HCT116 (cell line): ENCODE results near the gene CMTM6. TPM values are rescaled to one million over a fixed set of nuclear protein-coding genes. Genes with fewer than 3 reads are reported as not detected.
"Not testable (repeated sequence)": the region's sequence is repeated elsewhere in the genome, so short reads cannot be mapped to it uniquely, and the experiment has no call there.

Experiments
- ATAC-seq: fragments of 200-7000 bp; cut with Tn5 transposase; 2 replicates; pipeline ENCODE4 v1.9.1; 2020; ENCODE audit warnings: mild to moderate bottlenecking, moderate library complexity
- BruUV-seq: library from RNA; stranded (reverse); fragments of 400-500 nt; replicated peaks from 2 replicates; lab custom pipeline; 2021; lab: Mats Ljungman, UMichigan
- CTCF ChIA-PET: fragments of 300-600 bp; sonication (Branson Sonifier 250); formaldehyde crosslinking; loops from one replicate; lab custom pipeline; 2021; ENCODE audit warnings: antibody characterized with exemption; lab: Charles Lee
- POLR2A ChIA-PET: fragments of 300-600, 350-600 bp; sonication (Branson Sonifier 250); formaldehyde crosslinking; loops from one replicate; lab custom pipeline; 2021; ENCODE audit warnings: antibody characterized with exemption; lab: Charles Lee
- RAD21 ChIA-PET, 2 experiments: fragments of 300-600 bp; sonication (Branson Sonifier 250); formaldehyde crosslinking; loops; one replicate each; lab custom pipeline; 2023; ENCODE audit warnings: low total read pairs in 2 of 2; ENCODE audit not compliant: uncharacterized antibody in 2 of 2, unreplicated experiment in 2 of 2, low non-redundant PET in 1 of 2; lab: Charles Lee
- DNase-seq: peaks from one replicate; pipeline ENCODE4 v3.0.0-alpha.2; 2010; ENCODE audit warnings: low read depth, low spot score
- H2AFZ ChIP-seq: fragments of 200-600 bp; shearing (Covaris generic), sonication (generic); 2 replicates; pipeline ENCODE4 v1.6.1; 2017; ENCODE audit warnings: low read depth, mixed run types, mixed read lengths, antibody characterized with exemption, low read length; ENCODE audit not compliant: poor library complexity, severe bottlenecking
- H3K27ac ChIP-seq: 2 replicates; pipeline ENCODE4 v1.5.1; 2012; ENCODE audit warnings: low read depth, low read length
- H3K27me3 ChIP-seq: fragments of 200-600 bp; sonication (generic); 2 replicates; pipeline ENCODE4 v1.6.1; 2016; ENCODE audit warnings: mixed run types, low read length, mixed read lengths; ENCODE audit not compliant: insufficient read depth
- H3K36me3 ChIP-seq, 2 experiments: fragments of 200-500 bp in 1 of 2; fragments of 200-600 bp in 1 of 2; sonication (Bioruptor generic) in 1 of 2; sonication (generic) in 1 of 2; 2 replicates each; pipeline versions ENCODE4 v1.5.1 to v1.6.1; 2014 to 2016; ENCODE audit warnings: low read length in 2 of 2, inconsistent platforms in 1 of 2, mixed read lengths in 1 of 2, mixed run types in 1 of 2; ENCODE audit not compliant: insufficient read depth in 2 of 2, control insufficient read depth in 1 of 2
- H3K4me1 ChIP-seq, 2 experiments: fragments of 200-600 bp in 1 of 2; sonication (generic) in 1 of 2; 2 replicates each; pipeline versions ENCODE4 v1.5.1 to v1.6.1; 2012 to 2017; ENCODE audit warnings: low read length in 2 of 2, inconsistent platforms in 1 of 2, mild to moderate bottlenecking in 1 of 2, mixed read lengths in 1 of 2, mixed run types in 1 of 2, moderate library complexity in 1 of 2; ENCODE audit not compliant: insufficient read depth in 2 of 2, control insufficient read depth in 1 of 2
- H3K4me2 ChIP-seq: fragments of 200-600 bp; sonication (generic); 2 replicates; pipeline ENCODE4 v1.6.1; 2017; ENCODE audit warnings: mixed run types, low read length, mixed read lengths
- H3K4me3 ChIP-seq, 2 experiments: fragments of 200-600 bp in 1 of 2; sonication (generic) in 1 of 2; replicated peaks in 1 of 2; 2 replicates each; pipeline ENCODE4 v1.5.1; 2011 to 2016; ENCODE audit warnings: low read length in 2 of 2, control low read depth in 1 of 2, low read depth in 1 of 2, mild to moderate bottlenecking in 1 of 2, mixed read lengths in 1 of 2, mixed run types in 1 of 2
- H3K79me2 ChIP-seq: fragments of 200-600 bp; sonication (generic); 2 replicates; pipeline ENCODE4 v1.6.1; 2017; ENCODE audit warnings: mild to moderate bottlenecking, mixed run types, low read length, moderate library complexity, mixed read lengths; ENCODE audit not compliant: insufficient read depth
- H3K9ac ChIP-seq: fragments of 200-600 bp; sonication (generic); 2 replicates; pipeline ENCODE4 v1.6.1; 2016; ENCODE audit warnings: low read length, mixed read lengths
- H3K9me2 ChIP-seq: fragments of 200-600 bp; sonication (generic), shearing (Covaris generic); 2 replicates; pipeline ENCODE4 v1.6.1; 2017; ENCODE audit warnings: mixed run types, mild to moderate bottlenecking, moderate library complexity; ENCODE audit not compliant: insufficient read depth
- H3K9me3 ChIP-seq, 2 experiments: fragments of 200-500 bp in 1 of 2; fragments of 200-600 bp in 1 of 2; sonication (Bioruptor generic) in 1 of 2; sonication (generic) in 1 of 2; 2 replicates each; pipeline ENCODE4 v1.6.1; 2014 to 2017; ENCODE audit warnings: low read length in 2 of 2, mixed read lengths in 2 of 2, inconsistent platforms in 1 of 2, low read depth in 1 of 2, mild to moderate bottlenecking in 1 of 2, mixed run types in 1 of 2, moderate library complexity in 1 of 2; ENCODE audit not compliant: control insufficient read depth in 1 of 2, insufficient read depth in 1 of 2
- H4K20me1 ChIP-seq: fragments of 200-600 bp; sonication (generic), shearing (Covaris generic); 2 replicates; pipeline ENCODE4 v1.6.1; 2017; ENCODE audit warnings: mixed run types, mild to moderate bottlenecking, moderate library complexity; ENCODE audit not compliant: insufficient read depth
- ATF3 ChIP-seq: IDR thresholded peaks from 2 replicates; pipeline ENCODE4 v1.6.1; 2012
- CBX3 ChIP-seq: IDR thresholded peaks from 2 replicates; pipeline ENCODE4 v1.6.1; 2012; ENCODE audit warnings: low read depth
- EZH2 ChIP-seq: fragments of 200-600 bp; sonication (generic); IDR thresholded peaks from 2 replicates; pipeline ENCODE4 v1.6.1; 2017; ENCODE audit warnings: antibody characterized with exemption, mixed run types
- EZH2phosphoT487 ChIP-seq: fragments of 200-600 bp; IDR thresholded peaks from 2 replicates; pipeline ENCODE4 v1.6.1; 2018; ENCODE audit warnings: antibody characterized with exemption, borderline replicate concordance
- FOSL1 ChIP-seq: IDR thresholded peaks from 2 replicates; pipeline ENCODE4 v1.6.1; 2012; ENCODE audit warnings: low read depth
- MAX ChIP-seq: IDR thresholded peaks from 2 replicates; pipeline ENCODE4 v1.6.1; 2012
- POLR2AphosphoS5 ChIP-seq: IDR thresholded peaks from 2 replicates; pipeline ENCODE4 v1.6.1; 2011; ENCODE audit warnings: mild to moderate bottlenecking, low read depth, low read length, moderate library complexity
- RAD21 ChIP-seq: IDR thresholded peaks from 2 replicates; pipeline ENCODE4 v1.6.1; 2012; ENCODE audit warnings: low read depth, mild to moderate bottlenecking
- REST ChIP-seq: IDR thresholded peaks from 2 replicates; pipeline ENCODE4 v1.6.1; 2012; ENCODE audit warnings: low read depth
- SP1 ChIP-seq: IDR thresholded peaks from 2 replicates; pipeline ENCODE4 v1.6.1; 2012; ENCODE audit warnings: low read depth
- YY1 ChIP-seq: IDR thresholded peaks from 2 replicates; pipeline ENCODE4 v1.6.1; 2011; ENCODE audit warnings: low read length, low read depth, moderate library complexity, mild to moderate bottlenecking; ENCODE audit not compliant: insufficient replicate concordance; ENCODE audit errors: extremely low read depth
- ZNF274 ChIP-seq: fragments of 200-500 bp; sonication (Bioruptor generic); IDR thresholded peaks from 2 replicates; pipeline ENCODE4 v1.6.1; 2014; ENCODE audit warnings: mild to moderate bottlenecking, low read depth, low read length, inconsistent platforms
- intact Hi-C: fragments of 100-400 bp; cut with micrococcal nuclease; formaldehyde crosslinking; loops from 2 replicates; pipeline ENCODE4 v1.10.0; 2022
- total RNA-seq: library from RNA; stranded (reverse); gene quantifications from one replicate; pipeline ENCODE4 v1.2.1, GENCODE V29; 2021; ENCODE audit not compliant: unreplicated experiment
- TF ChIP-seq, protein P1 (sequence below), 3 experiments: fragments of 200-600 bp in 1 of 3; sonication (generic) in 1 of 3; IDR thresholded peaks in 2 of 3; conservative IDR thresholded peaks in 1 of 3; 2 replicates each; pipeline ENCODE4 v1.5.1; 2012 to 2017; ENCODE audit warnings: low read depth in 2 of 3, low read length in 2 of 3, antibody characterized with exemption in 1 of 3, borderline replicate concordance in 1 of 3, control low read depth in 1 of 3, mild to moderate bottlenecking in 1 of 3, mixed read lengths in 1 of 3, mixed run types in 1 of 3, moderate library complexity in 1 of 3; ENCODE audit not compliant: insufficient read depth in 1 of 3

CMTM6 gene
- total RNA-seq, 1 experiment from 2014 or later = 41.1 TPM

DNA sequence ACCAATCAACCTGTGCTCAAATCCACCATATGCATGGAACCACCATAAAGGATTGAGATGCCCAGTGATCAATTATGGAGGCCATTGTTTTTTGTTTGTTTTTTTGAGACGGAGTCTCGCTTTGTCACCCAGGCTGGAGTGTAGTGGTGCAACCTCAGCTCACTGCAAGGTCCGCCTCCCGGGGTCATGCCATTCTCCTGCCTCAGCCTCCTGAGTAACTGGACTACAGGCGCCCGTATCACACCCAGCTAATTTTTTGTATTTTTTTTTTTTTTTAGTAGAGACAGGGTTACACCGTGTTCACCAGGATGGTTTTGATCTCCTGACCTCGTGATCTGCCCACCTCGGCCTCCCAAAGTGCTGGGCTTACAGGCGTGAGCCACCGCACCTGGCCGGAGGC is 30.5 kb downstream of the CMTM6 start:
- POLR2A ChIA-PET, H3K9me2 ChIP-seq, H3K9ac ChIP-seq, RAD21 ChIA-PET, H4K20me1 ChIP-seq, H3K4me2 ChIP-seq, CTCF ChIA-PET, H2AFZ ChIP-seq, H3K27me3 ChIP-seq, H3K27ac ChIP-seq, DNase-seq, ATAC-seq, H3K9me3 ChIP-seq, H3K4me3 ChIP-seq, BruUV-seq: not testable (repeated sequence)
- Histone ChIP-seq H3K36me3 (peaks cover 0 to 11% of the 10 kb centered on the region in 2 experiments; a peak in 2 of 4 replicates), H3K79me2 (peaks cover 12% of the 10 kb centered on the region; the same call in 1 of the 2 replicates), H3K4me1 (peaks cover 39 to 54% of the 10 kb centered on the region in 2 experiments)
- intact Hi-C loops = loop anchor here (10.0 kb wide), 1 partner anchor 177 kb away; no protein-coding TSS in a partner anchor

- Histone ChIP-seq H3K27me3 (no peaks in the 10 kb centered on the region), H3K9me3 (no peaks in the 10 kb centered on the region), H3K9ac (no peak overlapping the region), H3K27ac (peak overlapping the region; percentile 83), H3K79me2 (peaks cover 10% of the 10 kb centered on the region; the same call in 1 of the 2 replicates), H3K4me1 (peaks cover 39 to 57% of the 10 kb centered on the region in 2 experiments), H3K4me3 (no peak overlapping the region), H3K4me2 (no peak overlapping the region), H2AFZ (no peak overlapping the region), H3K9me2 (no peaks in the 10 kb centered on the region; the same call in 1 of the 2 replicates), H4K20me1 (no peaks in the 10 kb centered on the region), H3K36me3 (peaks cover 0 to 11% of the 10 kb centered on the region in 2 experiments; a peak in 2 of 4 replicates)
- TF ChIP-seq SP1 (no peak), FOSL1 (no peak), ZNF274 (no peak), CBX3 (no peak), EZH2 (no peak), ATF3 (no peak), REST (no peak), POLR2AphosphoS5 (no peak), YY1 (no peak), RAD21 (no peak), EZH2phosphoT487 (no peak), MAX (no peak)
- TF ChIP-seq, protein P1, sequence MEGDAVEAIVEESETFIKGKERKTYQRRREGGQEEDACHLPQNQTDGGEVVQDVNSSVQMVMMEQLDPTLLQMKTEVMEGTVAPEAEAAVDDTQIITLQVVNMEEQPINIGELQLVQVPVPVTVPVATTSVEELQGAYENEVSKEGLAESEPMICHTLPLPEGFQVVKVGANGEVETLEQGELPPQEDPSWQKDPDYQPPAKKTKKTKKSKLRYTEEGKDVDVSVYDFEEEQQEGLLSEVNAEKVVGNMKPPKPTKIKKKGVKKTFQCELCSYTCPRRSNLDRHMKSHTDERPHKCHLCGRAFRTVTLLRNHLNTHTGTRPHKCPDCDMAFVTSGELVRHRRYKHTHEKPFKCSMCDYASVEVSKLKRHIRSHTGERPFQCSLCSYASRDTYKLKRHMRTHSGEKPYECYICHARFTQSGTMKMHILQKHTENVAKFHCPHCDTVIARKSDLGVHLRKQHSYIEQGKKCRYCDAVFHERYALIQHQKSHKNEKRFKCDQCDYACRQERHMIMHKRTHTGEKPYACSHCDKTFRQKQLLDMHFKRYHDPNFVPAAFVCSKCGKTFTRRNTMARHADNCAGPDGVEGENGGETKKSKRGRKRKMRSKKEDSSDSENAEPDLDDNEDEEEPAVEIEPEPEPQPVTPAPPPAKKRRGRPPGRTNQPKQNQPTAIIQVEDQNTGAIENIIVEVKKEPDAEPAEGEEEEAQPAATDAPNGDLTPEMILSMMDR (IDR thresholded peaks at IDR 0.05 in 2 of 3, conservative IDR thresholded peaks at IDR 0.05 in 1 of 3; ENCODE audit: borderline replicate concordance in 1 of 3, insufficient read depth in 1 of 3, low read depth in 2 of 3, low read length in 2 of 3) = no peak
- BruUV-seq = no TSS peak
- ChIA-PET RAD21 (no interaction called here), POLR2A (no interaction called here), CTCF (no interaction called here)
- ATAC-seq (no peak), DNase-seq (no peak)
- intact Hi-C loops = loop anchor here (10.0 kb wide), 1 partner anchor 176 kb away; no protein-coding TSS in a partner anchor
Observed at GRCh38 chr3:32471246-32471645, 31.4 kb downstream of the CMTM6 start.
